Tibial nerve (tissue), 4 donors: Measurements from ENCODE around the gene BAZ1B.

ENCODE experiments used
- EP300 ChIP-seq, 2 donors: sonication (generic); formaldehyde crosslinking; IDR thresholded peaks; one replicate each; pipeline ENCODE4 v1.6.1; 2017; ENCODE audit warnings: antibody characterized with exemption in 2 of 2, mild to moderate bottlenecking in 1 of 2
- POLR2A ChIP-seq, 2 donors: fragments of 450-650 bp; IDR thresholded peaks; one replicate each; pipeline ENCODE4 v1.6.1; 2017; ENCODE audit warnings: antibody characterized with exemption in 2 of 2, mild to moderate bottlenecking in 2 of 2, moderate library complexity in 2 of 2
- TF ChIP-seq, protein P1 (sequence below), 5 experiments: fragments of 200-600 bp in 3 of 5; fragments of 450-650 bp in 2 of 5; sonication (generic) in 3 of 5; IDR thresholded peaks; one replicate each; pipeline ENCODE4 v1.5.1; 2016 to 2019; ENCODE audit warnings: antibody characterized with exemption in 5 of 5, mild to moderate bottlenecking in 3 of 5, moderate library complexity in 2 of 5

DNA sequence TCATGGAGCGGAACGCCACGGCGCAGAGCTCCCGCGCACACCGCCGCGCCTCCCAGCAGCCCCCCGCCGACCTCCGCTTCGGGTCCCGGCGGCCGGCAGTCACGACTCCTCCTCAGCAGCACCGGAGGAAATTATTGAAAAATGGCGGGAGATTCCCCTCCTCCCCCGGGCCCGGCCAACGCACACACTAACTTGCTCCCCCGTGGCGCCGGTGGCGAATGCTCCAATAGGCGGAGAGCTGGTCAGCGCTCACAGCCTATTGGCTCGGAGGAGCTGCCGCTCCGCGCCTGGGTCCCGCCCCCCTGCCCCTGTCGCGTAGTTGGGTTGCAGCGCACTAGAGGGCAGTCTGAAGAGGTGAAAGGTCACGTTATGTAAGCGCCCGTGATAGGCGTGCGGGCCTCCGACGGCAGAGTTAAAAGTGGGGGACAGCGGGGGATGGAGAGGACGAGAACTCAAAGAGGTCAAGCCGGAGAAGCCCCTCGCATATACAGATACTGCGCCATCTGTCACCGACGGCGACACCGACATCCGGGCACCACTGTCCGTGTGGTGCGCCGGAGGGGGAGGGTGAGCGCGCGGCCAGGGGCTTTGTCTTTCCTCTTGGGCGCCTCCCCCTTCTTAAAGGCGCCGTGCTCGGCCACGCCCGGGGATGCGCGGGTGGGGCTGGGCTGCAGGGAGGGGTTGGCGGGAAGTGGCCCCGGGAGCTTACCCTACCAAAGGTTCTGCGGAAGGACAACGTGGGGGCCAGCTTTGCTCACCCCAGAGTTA, at the start of gene BAZ1B:
- TF ChIP-seq POLR2A (IDR thresholded peaks at IDR 0.05) = peak; percentile 47 to 77
- TF ChIP-seq, protein P1, sequence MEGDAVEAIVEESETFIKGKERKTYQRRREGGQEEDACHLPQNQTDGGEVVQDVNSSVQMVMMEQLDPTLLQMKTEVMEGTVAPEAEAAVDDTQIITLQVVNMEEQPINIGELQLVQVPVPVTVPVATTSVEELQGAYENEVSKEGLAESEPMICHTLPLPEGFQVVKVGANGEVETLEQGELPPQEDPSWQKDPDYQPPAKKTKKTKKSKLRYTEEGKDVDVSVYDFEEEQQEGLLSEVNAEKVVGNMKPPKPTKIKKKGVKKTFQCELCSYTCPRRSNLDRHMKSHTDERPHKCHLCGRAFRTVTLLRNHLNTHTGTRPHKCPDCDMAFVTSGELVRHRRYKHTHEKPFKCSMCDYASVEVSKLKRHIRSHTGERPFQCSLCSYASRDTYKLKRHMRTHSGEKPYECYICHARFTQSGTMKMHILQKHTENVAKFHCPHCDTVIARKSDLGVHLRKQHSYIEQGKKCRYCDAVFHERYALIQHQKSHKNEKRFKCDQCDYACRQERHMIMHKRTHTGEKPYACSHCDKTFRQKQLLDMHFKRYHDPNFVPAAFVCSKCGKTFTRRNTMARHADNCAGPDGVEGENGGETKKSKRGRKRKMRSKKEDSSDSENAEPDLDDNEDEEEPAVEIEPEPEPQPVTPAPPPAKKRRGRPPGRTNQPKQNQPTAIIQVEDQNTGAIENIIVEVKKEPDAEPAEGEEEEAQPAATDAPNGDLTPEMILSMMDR (IDR thresholded peaks at IDR 0.05) = peak in 4 of 5 experiments; percentile 15 to 64 (median 44)
- peak; percentile 61 to 94 for TF ChIP-seq EP300 (IDR thresholded peaks at IDR 0.05)
